Measurements from ENCODE around the gene RHBDL3. TPM values are rescaled to one million over a fixed set of nuclear protein-coding genes. Genes with fewer than 3 reads are reported as not detected.

RHBDL3 gene, protein sequence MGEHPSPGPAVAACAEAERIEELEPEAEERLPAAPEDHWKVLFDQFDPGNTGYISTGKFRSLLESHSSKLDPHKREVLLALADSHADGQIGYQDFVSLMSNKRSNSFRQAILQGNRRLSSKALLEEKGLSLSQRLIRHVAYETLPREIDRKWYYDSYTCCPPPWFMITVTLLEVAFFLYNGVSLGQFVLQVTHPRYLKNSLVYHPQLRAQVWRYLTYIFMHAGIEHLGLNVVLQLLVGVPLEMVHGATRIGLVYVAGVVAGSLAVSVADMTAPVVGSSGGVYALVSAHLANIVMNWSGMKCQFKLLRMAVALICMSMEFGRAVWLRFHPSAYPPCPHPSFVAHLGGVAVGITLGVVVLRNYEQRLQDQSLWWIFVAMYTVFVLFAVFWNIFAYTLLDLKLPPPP
- under 1 TPM in 1 of 2 donors, not detected in 1; 0.14 TPM for total RNA-seq

DNA sequence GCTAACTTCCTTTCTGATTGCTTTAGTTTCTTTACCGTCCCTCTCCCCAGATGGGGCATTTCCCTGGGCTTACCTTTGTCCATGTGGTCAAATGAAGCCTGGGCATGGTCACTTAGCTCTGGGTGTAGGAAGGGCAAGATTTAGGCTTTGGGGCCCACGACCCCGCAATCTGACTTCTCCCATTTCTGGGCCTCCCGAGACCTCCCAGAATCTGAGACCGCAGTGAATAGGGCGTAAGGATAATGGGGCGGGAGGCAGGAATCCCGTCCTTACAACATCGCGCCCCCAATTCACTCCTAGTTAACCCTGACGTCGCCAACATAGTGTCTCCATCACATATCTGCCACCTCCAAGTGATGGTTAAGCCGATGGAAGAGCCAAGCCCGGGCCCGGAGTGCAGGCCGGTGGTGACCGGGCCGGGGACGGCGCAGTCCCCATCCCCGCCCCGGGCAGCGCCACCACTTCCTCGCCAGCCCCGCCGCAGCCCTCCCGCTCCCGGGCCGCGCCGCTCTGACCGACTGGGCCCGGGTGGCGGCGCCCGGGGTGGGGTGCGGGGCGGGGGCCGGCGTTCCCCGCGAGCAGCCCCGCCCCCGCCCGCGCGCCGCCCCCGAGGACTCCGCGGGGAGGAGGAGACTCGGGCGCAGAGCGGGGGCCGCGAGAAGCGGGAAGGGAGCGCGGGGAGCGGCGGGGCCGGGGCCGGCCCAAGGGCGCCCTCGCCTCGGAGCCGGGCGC, at the start of gene RHBDL3:
Gene RHBDL3 (plus strand): TSS at position 641 of the 732 bp plus-strand sequence. CDS start 358 bp downstream, outside the sequence.
- Mint-ChIP-seq H3K36me3 (no peaks in the 10 kb centered on the region), H3K9me3 (no peaks in the 10 kb centered on the region), H3K27ac (no peak within 1 kb of the TSS)
- ATAC-seq = peak; percentile 6 to 62
- no peak for DNase-seq (ENCODE audit: low spot score in 2 of 2)

DNA sequence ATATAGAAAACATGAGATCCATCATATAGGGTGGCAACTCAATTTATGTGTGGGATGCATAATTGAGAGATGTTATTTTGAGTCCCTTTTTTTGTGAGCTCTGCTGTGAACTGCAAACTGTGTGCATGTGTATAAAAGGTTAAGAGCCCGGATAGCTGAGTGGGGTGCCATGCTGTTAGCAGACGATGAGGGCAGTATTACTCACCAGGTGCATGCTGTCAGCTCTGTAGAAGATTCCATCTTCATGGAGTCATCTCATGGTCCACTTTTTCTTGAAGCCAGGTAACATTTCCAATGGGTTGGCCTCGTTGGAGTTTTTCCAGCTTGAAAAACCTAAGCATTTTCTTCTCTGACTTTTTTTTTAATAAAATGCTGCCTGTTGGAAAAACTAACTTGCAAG, 43.0 kb upstream of the RHBDL3 start:
- Mint-ChIP-seq H3K9me3 (no peaks in the 10 kb centered on the region), H3K36me3 (no peaks in the 10 kb centered on the region), H3K27ac (no peak overlapping the region)
- ATAC-seq (no peak), DNase-seq (ENCODE audit: low spot score in 2 of 2) (no peak)

DNA sequence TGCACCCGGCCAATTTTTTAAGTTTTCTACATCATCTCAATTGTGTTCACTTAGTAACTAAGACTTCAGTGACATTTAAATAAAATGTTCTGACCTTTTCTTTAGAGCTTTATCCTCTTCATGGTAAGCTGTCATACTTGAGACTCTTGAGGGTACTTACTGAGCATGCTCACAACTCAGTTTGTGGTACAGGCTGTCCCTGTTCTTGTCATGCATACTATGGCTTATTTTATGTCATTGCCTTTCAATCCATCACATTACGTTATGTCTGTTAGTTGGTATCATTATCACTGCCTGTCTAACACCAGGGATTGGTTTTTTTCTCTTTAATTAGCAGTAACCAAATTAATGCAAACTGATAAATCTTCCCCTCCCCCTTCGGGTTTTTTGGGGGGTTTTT, 41.9 kb upstream of the RHBDL3 start:
- DNase-seq (ENCODE audit: low spot score in 2 of 2) (no peak), ATAC-seq (no peak)
- Mint-ChIP-seq H3K36me3 (no peaks in the 10 kb centered on the region), H3K27ac (no peak overlapping the region), H3K9me3 (no peaks in the 10 kb centered on the region)

DNA sequence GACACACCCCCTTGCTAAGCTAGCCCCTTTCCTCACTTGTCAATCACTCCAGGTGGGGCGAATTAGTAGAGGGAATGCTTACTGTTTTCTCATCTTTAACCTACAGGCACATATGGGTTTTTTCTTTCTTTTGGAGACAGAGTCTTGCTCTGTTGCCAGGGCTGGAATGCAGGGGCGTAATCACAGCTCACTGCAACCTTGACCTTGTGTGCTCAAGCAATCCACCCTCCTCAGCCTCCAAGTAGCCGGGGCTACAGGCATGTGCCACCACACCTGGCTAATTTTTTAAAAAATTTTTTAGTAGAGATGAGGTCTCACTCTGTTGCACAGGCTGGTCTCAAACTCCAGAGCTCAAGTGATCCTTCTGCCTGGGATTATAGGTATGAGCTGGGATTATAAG, 38.7 kb upstream of the RHBDL3 start:
- no peak for ATAC-seq
- no peak for DNase-seq (ENCODE audit: low spot score in 2 of 2)
- Mint-ChIP-seq H3K9me3 (no peaks in the 10 kb centered on the region), H3K36me3 (no peaks in the 10 kb centered on the region), H3K27ac (no peak overlapping the region)

DNA sequence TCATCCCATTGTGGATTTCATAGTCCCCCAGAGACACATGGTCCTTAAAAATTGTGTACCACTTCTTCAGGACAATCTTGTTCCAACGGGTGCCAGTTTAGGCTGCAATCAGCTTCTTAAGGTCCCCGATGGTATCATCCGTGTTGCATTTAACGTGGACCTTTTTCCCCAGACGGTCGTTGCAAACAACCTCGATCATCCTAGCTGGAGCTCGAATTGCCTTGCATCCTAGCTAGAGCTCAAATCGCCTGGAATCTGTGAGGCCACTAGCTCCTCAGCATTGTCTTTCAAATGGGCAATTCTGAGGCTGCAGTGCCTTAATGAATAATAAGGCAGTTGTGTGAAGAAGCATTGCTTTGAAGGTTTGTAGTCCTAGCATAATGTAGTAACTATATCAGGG, 37.7 kb upstream of the RHBDL3 start:
- H3K27ac Mint-ChIP-seq = no peak overlapping the region
- no peaks in the 10 kb centered on the region for H3K36me3 Mint-ChIP-seq
- ATAC-seq (no peak), DNase-seq (ENCODE audit: low spot score in 2 of 2) (no peak)
- no peaks in the 10 kb centered on the region for H3K9me3 Mint-ChIP-seq

DNA sequence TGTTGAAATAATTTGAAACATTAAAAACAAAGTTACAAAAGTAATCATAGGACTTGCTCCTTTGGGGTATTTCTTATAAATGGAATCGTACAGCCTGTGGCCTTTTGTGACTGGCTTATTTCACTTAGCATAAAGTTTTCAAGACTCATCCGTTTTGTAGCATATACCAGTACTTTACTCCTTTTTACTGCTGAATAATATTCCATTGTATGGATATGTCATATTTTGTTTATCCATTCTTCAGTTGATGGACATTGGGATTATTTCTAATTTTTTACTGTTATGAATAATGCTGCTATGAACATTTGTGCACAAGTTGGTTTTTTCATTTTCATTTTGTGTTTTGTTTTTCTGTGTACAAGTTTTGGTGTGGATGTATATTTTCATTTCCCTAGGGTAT, 30.0 kb upstream of the RHBDL3 start:
- no peak for DNase-seq (ENCODE audit: low spot score in 2 of 2)
- Mint-ChIP-seq H3K36me3 (no peaks in the 10 kb centered on the region), H3K27ac (no peak overlapping the region), H3K9me3 (no peaks in the 10 kb centered on the region)
- no peak for ATAC-seq

DNA sequence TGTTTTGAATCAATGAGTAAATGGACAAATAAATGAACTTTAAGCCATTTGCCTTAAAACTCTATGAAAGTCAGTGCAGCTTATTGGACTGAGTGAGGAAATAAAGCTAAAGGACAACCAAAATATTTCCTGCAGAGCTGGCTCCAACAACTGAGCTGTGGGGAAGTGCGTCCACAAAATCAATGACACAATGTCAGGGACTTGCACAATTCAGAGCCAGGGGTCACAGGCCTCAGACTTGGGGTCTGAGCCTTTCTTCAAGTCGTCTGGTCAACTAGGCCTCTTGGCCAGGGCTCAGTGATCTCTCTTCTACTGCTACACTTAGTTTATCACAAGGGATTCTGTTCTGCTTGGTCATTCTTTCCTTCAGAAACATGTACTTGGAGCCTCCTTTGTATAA, 26.2 kb upstream of the RHBDL3 start:
- Mint-ChIP-seq H3K36me3 (no peaks in the 10 kb centered on the region), H3K9me3 (no peaks in the 10 kb centered on the region), H3K27ac (no peak overlapping the region)
- DNase-seq (ENCODE audit: low spot score in 2 of 2) (no peak), ATAC-seq (no peak)

DNA sequence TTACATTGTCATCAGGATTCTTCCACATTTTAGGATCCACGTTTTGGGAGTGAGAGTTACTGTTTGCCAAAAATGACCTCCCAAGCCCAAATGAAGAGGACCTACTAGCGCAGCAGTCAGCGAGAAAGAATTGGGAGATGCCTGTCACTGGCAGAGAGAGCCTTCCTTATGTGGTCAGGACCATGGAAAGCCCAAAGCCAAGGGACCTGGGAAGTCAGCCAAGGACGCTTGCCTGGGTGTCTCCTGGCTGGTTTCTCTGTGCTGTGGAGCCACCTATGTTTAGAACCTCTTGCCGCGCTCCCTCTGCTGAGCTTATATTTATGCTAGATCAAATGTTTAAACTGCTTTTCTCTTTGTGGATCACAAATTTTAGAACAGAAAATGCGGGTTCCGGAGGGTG, 24.9 kb upstream of the RHBDL3 start:
- Mint-ChIP-seq H3K36me3 (no peaks in the 10 kb centered on the region), H3K9me3 (no peaks in the 10 kb centered on the region), H3K27ac (no peak overlapping the region)
- ATAC-seq (no peak), DNase-seq (ENCODE audit: low spot score in 2 of 2) (no peak)

DNA sequence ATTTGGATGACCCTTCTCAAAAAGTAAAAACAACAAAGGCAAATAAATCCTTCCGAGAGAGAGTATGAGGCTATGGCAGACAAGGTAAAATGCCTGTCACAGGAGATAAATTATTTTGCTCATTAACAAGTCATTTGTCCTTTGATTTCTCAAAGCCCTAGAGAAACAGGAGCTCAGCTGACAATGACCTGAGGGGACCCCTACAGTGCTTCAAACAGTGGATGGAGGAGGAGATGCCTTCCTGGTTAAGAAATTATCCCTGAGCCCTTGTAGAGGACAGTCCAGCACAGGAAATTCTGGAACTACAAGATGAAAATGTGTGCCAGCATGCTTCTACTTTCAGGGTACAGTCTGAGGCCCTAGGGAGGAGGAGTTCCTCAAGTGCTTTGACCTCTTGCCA, 24.0 kb upstream of the RHBDL3 start:
- H3K36me3 Mint-ChIP-seq = no peaks in the 10 kb centered on the region
- no peak for DNase-seq (ENCODE audit: low spot score in 2 of 2)
- H3K9me3 Mint-ChIP-seq = no peaks in the 10 kb centered on the region
- no peak overlapping the region for H3K27ac Mint-ChIP-seq
- ATAC-seq = no peak

DNA sequence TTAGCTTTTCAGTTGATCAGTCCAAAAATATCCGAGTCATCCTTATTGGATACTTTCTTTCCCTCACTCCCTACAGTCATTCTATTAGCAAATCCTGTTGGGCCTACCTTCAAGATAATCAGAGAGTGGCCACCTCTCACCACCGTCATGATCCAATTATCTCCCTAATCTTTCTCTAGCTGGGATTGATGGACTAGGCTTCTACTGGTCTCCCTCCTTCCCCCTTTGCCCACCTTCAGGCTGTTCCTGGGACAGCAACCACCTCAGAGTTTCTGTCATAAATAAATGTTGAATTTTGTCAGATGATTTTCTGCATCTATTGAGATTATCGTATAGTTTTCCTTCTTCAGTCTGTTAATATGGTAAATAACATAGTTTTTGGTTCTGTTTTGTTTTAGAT, 16.2 kb upstream of the RHBDL3 start:
- no peak for DNase-seq (ENCODE audit: low spot score in 2 of 2)
- ATAC-seq = no peak
- no peaks in the 10 kb centered on the region for H3K36me3 Mint-ChIP-seq
- no peaks in the 10 kb centered on the region for H3K9me3 Mint-ChIP-seq
- H3K27ac Mint-ChIP-seq = no peak overlapping the region

DNA sequence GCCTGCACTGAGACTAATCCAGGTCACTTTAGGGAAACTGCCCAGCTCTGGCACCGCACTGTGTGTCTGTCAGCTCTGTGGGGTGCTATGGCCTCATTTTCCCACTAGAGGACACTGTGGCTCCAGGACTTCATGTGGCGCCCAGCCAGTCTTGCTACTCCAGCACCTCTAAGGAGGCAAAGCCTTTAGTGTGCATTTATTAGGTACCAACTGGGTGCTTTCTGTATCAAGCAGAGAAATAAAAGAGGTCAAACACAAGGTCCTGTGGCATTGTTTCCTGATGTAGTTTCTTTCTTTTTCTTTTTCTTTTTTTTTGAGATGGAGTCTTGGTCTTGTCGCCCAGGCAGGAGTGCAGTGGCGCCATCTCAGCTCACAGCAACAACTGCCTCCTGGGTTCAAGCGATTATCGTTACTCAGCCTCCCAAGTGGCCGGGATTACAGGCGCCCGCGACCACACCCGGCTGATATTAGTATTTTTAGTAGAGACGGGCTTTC, 12.5 kb upstream of the RHBDL3 start:
- DNase-seq (ENCODE audit: low spot score in 2 of 2) (peak; percentile 64 to 79), ATAC-seq (peak; percentile 92 to 96)
- Mint-ChIP-seq H3K9me3 (no peaks in the 10 kb centered on the region), H3K36me3 (no peaks in the 10 kb centered on the region), H3K27ac (no peak overlapping the region)

DNA sequence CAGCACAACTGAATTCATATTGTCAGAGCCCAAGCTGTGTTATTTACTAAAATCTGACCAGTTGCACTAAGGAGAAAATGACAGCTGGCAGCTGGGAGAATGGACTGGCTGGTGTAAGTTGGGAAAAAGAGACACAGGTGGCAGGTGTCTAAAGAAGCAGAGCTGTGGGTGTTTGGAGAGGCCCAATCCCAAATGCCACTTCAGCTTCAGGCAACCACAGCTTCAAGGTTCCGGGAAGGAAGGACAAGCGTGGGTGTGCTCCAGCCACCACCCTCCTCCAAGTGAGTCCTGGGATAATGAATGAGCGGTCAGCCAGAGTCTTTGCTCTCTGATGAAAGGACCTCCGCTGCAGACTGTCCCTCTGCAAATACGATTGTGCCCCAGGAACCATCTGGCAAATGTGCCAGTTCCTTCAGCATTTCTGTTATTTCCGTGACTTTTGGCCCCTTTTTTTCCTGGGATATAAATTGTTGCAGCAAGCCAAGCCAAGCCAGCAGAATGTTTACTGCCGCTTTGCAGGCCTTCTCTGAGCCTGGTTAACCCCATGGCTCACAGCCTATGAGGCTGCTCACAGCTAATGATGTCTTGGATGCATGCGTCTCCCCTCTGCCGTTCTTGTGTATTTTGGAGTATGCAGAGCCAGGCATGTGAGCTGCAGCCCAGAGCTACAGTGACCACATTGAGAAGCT, 9.5 kb upstream of the RHBDL3 start:
- ATAC-seq = no peak
- DNase-seq (ENCODE audit: low spot score in 2 of 2) = no peak
- no peaks in the 10 kb centered on the region for H3K9me3 Mint-ChIP-seq
- H3K36me3 Mint-ChIP-seq = no peaks in the 10 kb centered on the region
- H3K27ac Mint-ChIP-seq = no peak overlapping the region

DNA sequence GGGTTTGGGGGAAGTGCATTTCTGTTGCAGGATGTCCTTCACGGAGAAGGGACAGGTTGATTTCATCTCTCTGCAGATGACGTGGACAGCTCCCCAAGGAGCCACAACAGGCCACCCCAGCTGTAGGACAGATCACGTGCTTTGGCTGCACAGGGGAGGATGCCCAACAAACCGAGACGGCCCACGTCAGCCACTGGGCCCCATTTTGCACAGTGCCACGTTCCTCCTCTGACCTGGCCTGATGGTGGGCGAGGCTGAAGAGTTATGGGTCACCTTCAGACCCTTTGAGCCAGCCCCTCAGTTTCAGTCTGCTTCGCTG, 9.0 kb upstream of the RHBDL3 start:
- no peak for DNase-seq (ENCODE audit: low spot score in 2 of 2)
- no peaks in the 10 kb centered on the region for H3K36me3 Mint-ChIP-seq
- ATAC-seq = no peak
- no peak overlapping the region for H3K27ac Mint-ChIP-seq
- no peaks in the 10 kb centered on the region for H3K9me3 Mint-ChIP-seq

DNA sequence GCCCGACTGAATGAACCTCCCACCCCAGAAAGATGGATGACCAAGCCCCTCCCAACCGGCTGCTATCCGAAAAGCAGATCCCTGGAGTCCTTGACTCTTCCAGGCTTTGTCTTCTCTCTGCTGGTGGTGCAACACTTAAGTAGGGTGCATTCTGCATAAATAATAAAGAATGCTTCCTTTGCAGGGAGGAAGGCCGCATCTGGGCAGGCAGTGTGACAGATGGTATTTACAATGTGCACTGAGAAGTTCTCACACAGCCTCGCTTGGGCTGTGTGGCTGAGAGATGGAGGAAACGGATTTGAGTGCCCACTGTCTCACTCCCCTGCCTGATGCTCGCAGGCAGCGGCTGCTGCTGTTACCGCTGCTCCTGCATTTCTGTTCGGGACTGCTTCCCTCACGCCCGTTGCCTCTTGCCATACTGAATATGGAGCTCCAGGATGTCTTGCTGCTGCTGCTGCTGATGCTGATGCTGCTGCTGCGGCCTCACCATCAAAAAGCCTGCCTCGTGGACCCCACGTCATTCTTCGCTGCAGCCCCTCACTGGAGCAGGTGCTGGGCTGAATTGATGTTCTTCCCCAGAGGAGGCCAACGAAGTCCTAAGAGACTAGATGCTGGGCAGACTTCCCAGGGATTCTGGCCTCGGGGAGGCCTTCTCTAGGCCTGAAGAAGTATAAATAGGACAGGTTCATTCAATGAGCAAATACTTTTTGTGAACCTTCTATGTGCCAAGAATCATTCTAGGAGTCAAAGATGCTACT, 7.1 kb upstream of the RHBDL3 start:
- H3K36me3 Mint-ChIP-seq = no peaks in the 10 kb centered on the region
- no peak overlapping the region for H3K27ac Mint-ChIP-seq
- DNase-seq (ENCODE audit: low spot score in 2 of 2) (no peak), ATAC-seq (no peak)
- H3K9me3 Mint-ChIP-seq = no peaks in the 10 kb centered on the region

DNA sequence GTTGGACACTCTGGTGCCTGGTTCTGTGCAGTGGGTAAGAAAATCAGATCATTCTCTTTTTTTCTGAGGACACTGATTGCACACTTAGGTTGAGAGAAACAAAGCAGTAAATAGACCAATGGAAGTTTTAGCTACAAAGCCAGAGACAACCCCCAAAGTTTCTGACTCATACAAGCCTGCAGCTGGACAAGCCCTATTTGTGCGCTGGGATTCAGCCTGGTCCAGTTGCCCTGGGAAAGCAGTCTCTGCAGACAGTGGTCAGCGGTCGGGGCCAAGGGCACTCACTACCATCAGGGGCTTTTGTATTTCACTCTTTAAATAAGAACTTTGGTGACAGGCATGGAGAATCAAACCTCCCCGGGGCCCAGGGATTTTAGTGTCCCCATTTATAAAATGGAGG, 6.0 kb upstream of the RHBDL3 start:
- DNase-seq (ENCODE audit: low spot score in 2 of 2) (no peak), ATAC-seq (no peak)
- H3K36me3 Mint-ChIP-seq = no peaks in the 10 kb centered on the region
- no peak overlapping the region for H3K27ac Mint-ChIP-seq
- no peaks in the 10 kb centered on the region for H3K9me3 Mint-ChIP-seq

DNA sequence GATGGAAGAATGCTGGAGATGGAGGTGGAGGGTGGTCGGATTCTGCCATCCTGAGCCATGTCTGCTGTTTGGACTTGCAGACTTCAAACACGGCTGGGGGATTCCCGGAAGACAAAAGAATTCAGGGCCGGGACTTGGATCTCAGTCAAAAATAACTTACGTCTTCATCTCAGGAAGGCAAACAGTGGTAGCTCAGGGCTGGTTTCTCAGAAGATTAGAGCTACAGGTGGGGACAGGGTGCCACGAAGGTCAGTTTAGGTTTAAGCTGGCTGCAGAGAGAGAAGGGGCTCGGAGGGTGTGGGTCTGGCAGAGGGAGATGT, 4.3 kb upstream of the RHBDL3 start:
- Mint-ChIP-seq H3K9me3 (no peaks in the 10 kb centered on the region), H3K27ac (no peak overlapping the region), H3K36me3 (no peaks in the 10 kb centered on the region)
- no peak for DNase-seq (ENCODE audit: low spot score in 2 of 2)
- ATAC-seq = no peak

DNA sequence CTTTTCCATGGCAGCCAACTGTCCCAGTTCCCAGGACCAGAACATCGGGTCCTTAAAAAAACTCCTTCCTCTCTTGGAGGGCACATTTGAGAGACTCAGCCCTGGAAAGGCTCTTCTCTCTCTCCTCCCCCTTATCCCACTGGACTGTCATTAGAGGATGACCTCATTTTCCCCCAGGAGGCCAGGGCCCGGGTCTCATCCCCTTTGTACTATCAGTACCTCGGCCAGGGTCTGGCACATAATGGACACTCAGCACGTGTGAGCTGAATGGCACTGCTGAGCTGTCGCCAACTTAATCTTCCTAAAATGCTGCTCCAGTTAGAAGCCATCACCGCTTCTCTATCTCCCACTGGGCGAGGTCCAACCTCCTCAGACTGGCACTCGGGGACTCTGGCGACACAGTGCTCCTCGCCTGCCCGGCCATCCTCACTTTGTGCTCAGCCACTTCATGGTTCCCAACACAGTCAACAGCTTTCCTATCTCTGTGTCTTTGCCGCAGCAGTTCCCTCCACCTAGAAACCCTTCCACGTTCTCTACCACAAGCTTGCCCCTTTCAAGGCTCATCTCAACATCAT, 3.6 kb upstream of the RHBDL3 start:
- no peaks in the 10 kb centered on the region for H3K9me3 Mint-ChIP-seq
- no peak overlapping the region for H3K27ac Mint-ChIP-seq
- ATAC-seq = no peak
- DNase-seq (ENCODE audit: low spot score in 2 of 2) = no peak
- no peaks in the 10 kb centered on the region for H3K36me3 Mint-ChIP-seq
